Lower leg skin (tissue), 3 donors: ENCODE data around the gene NKD1.

ENCODE experiments used
- CTCF ChIP-seq, 3 donors: fragments of 450-650 bp; IDR thresholded peaks; one replicate each; pipeline ENCODE4 v1.5.1; 2016; ENCODE audit warnings: antibody characterized with exemption in 3 of 3, mild to moderate bottlenecking in 3 of 3, moderate library complexity in 2 of 3
- POLR2A ChIP-seq, 2 donors: fragments of 450-650 bp; IDR thresholded peaks; one replicate each; pipeline ENCODE4 v1.6.1; 2016 to 2017; ENCODE audit warnings: antibody characterized with exemption in 2 of 2, mild to moderate bottlenecking in 1 of 2, moderate library complexity in 1 of 2

- TF ChIP-seq CTCF (IDR thresholded peaks at IDR 0.05) (no peak), POLR2A (IDR thresholded peaks at IDR 0.05) (no peak)
These were observed 58.3 kb downstream of the NKD1 start for GRCh38 chr16:50606431-50607050.
